Right cardiac atrium (tissue), 5 donors: ENCODE results near the gene FXR2. TPM values are rescaled to one million over a fixed set of nuclear protein-coding genes. Genes with fewer than 3 reads are reported as not detected.

ENCODE experiments used
- ATAC-seq, 2 donors: fragments of 200-7000 bp; cut with Tn5 transposase; one replicate each; pipeline versions ENCODE4 v1.8.0 to v1.9.1; 2020; ENCODE audit warnings: moderate library complexity in 2 of 2, mild to moderate bottlenecking in 1 of 2
- DNase-seq, 3 donors: peaks; one replicate each; pipeline ENCODE4 v3.0.0-alpha.2; 2020
- H3K27ac ChIP-seq: one replicate; pipeline ENCODE4 v1.5.1; 2013; ENCODE audit warnings: mild to moderate bottlenecking, low read length, control low read depth, moderate library complexity
- H3K27me3 ChIP-seq: one replicate; pipeline ENCODE4 v1.6.1; 2013; ENCODE audit not compliant: control insufficient read depth, insufficient read depth
- H3K4me1 ChIP-seq: one replicate; pipeline ENCODE4 v1.6.1; 2013; ENCODE audit warnings: low read length; ENCODE audit not compliant: control insufficient read depth, insufficient read depth
- H3K4me3 ChIP-seq: one replicate; pipeline ENCODE4 v1.5.1; 2013; ENCODE audit warnings: low read length, control low read depth
- H3K9me3 ChIP-seq: one replicate; pipeline ENCODE4 v1.6.1; 2013; ENCODE audit warnings: low read length; ENCODE audit not compliant: control insufficient read depth
- WGBS: extraction: QIAGEN DNeasy Blood & Tissue Kit; methylation state at CpG from one replicate; pipeline ENCODE4 v1.1.7; 2013; 5-methylcytosine and 5-hydroxymethylcytosine counted together
- intact Hi-C, 4 donors: fragments of 100-400 bp; cut with DNase I; formaldehyde crosslinking; loops; one replicate each; pipeline versions ENCODE4 v1.11.0 to v1.14.0; 2022 to 2023
- polyA plus RNA-seq: library from polyadenylated mRNA; stranded (reverse); fragments of 200-250 nt; gene quantifications from one replicate; pipeline ENCODE4 v1.2.3, GENCODE V29; 2013
- total RNA-seq, 4 donors: library from RNA; stranded (reverse); fragmentation: NEBNext Ultra II Directional; extraction: Animal tissue kit (Norgen Biotek cat#: 25700); gene quantifications; one replicate each; pipeline ENCODE4 v1.2.1, GENCODE V29; 2021
- donor health status: healthy with polysubstance abuse.
- donor health status: DM: no; HTN: yes; CAD: no.
- donor health status: DM: no; HTN: no; CAD: no.
- donor health status: DM: no; HTN: yes; CAD: no; lungs with severe emphysema.
- donor health status: DM: yes; HTN: yes; CAD: no.

Gene FXR2
- total and polyA plus RNA-seq, 5 donors = 78.9 to 109 (median 79.6) TPM

- 52% methylated on average over 19 of the region's 19 CpGs for WGBS
- ATAC-seq = no peak
- Histone ChIP-seq H3K27ac (peak overlapping the region; percentile 90), H3K9me3 (no peaks in the 10 kb centered on the region), H3K4me3 (no peak overlapping the region), H3K4me1 (peaks cover 8% of the 10 kb centered on the region), H3K27me3 (no peaks in the 10 kb centered on the region)
- intact Hi-C loops = loop anchor here in 2 of 4 donors (5.0 to 10.0 kb wide), 2 partner anchors 40 to 202 kb away; partner anchors contain the start of genes KCTD11 (in 1 of the 2) and TMEM95 (in 1 of the 2)
- DNase-seq = peak in 2 of 3 donors; percentile 64 to 72
Observed at GRCh38 chr17:7557147-7557764, 57.4 kb downstream of the FXR2 start.

GRCh38 chr17:7556627-7557026, 58.1 kb downstream of the FXR2 start:
- Histone ChIP-seq H3K27me3 (no peaks in the 10 kb centered on the region), H3K4me3 (no peak overlapping the region), H3K9me3 (no peaks in the 10 kb centered on the region), H3K27ac (no peak overlapping the region), H3K4me1 (peaks cover 8% of the 10 kb centered on the region)
- intact Hi-C loops = loop anchor here in 2 of 4 donors (5.0 to 10.0 kb wide), 2 partner anchors 39 to 202 kb away; partner anchors contain the start of genes KCTD11 (in 1 of the 2) and TMEM95 (in 1 of the 2)
- 79% methylated on average over 12 of the region's 12 CpGs for WGBS
- DNase-seq (no peak), ATAC-seq (no peak)

GRCh38 chr17:7555320-7555948, 59.3 kb downstream of the FXR2 start:
- WGBS = 69% methylated on average over 10 of the region's 10 CpGs
- Histone ChIP-seq H3K27me3 (no peaks in the 10 kb centered on the region), H3K9me3 (no peaks in the 10 kb centered on the region), H3K27ac (no peak overlapping the region), H3K4me1 (peaks cover 8% of the 10 kb centered on the region), H3K4me3 (no peak overlapping the region)
- no peak for ATAC-seq
- intact Hi-C loops = loop anchor here in 2 of 4 donors (5.0 to 10.0 kb wide), 2 partner anchors 38 to 201 kb away; partner anchors contain the start of genes KCTD11 (in 1 of the 2) and TMEM95 (in 1 of the 2)
- DNase-seq = no peak

- H3K27ac ChIP-seq = no peak overlapping the region
- DNase-seq (no peak), ATAC-seq (no peak)
- H3K4me1 ChIP-seq = peaks cover 5% of the 10 kb centered on the region
- intact Hi-C loops = loop anchor here in 1 of 4 donors (10.0 kb wide), 1 partner anchor 199 kb away; the partner anchor contains the start of genes KCTD11 and TMEM95
- no peak overlapping the region for H3K4me3 ChIP-seq
- no peaks in the 10 kb centered on the region for H3K27me3 ChIP-seq
- no peaks in the 10 kb centered on the region for H3K9me3 ChIP-seq
- 95% methylated on average over 1 of the region's 1 CpG for WGBS
Observed at GRCh38 chr17:7553356-7553755, 61.3 kb downstream of the FXR2 start.

GRCh38 chr17:7552621-7553051, 62.1 kb downstream of the FXR2 start:
- Histone ChIP-seq H3K27ac (no peak overlapping the region), H3K4me1 (peaks cover 5% of the 10 kb centered on the region), H3K9me3 (no peaks in the 10 kb centered on the region), H3K4me3 (no peak overlapping the region), H3K27me3 (no peaks in the 10 kb centered on the region)
- DNase-seq (no peak), ATAC-seq (no peak)
- intact Hi-C loops = loop anchor here in 1 of 4 donors (10.0 kb wide), 1 partner anchor 198 kb away; the partner anchor contains the start of genes KCTD11 and TMEM95
- 77% methylated on average over 6 of the region's 6 CpGs for WGBS

GRCh38 chr17:7551396-7551795, 63.3 kb downstream of the FXR2 start:
- Histone ChIP-seq H3K4me3 (no peak overlapping the region), H3K27ac (no peak overlapping the region), H3K27me3 (no peaks in the 10 kb centered on the region), H3K4me1 (no peaks in the 10 kb centered on the region), H3K9me3 (no peaks in the 10 kb centered on the region)
- intact Hi-C loops = loop anchor here in 1 of 4 donors (10.0 kb wide), 1 partner anchor 197 kb away; the partner anchor contains the start of genes KCTD11 and TMEM95
- WGBS = 80% methylated on average over 4 of the region's 4 CpGs
- DNase-seq (no peak), ATAC-seq (no peak)

- WGBS = 27% methylated on average over 6 of the region's 6 CpGs
- ATAC-seq (no peak), DNase-seq (no peak)
- H3K27me3 ChIP-seq = no peaks in the 10 kb centered on the region
- intact Hi-C loops = loop anchor here in 1 of 4 donors (10.0 kb wide), 1 partner anchor 196 kb away; the partner anchor contains the start of genes KCTD11 and TMEM95
- no peak overlapping the region for H3K4me3 ChIP-seq
- peak overlapping the region; percentile 44 for H3K27ac ChIP-seq
- H3K9me3 ChIP-seq = no peaks in the 10 kb centered on the region
- H3K4me1 ChIP-seq = no peaks in the 10 kb centered on the region
Observed at GRCh38 chr17:7550344-7550743, 64.4 kb downstream of the FXR2 start.

- H3K4me1 ChIP-seq = no peaks in the 10 kb centered on the region
- intact Hi-C loops = loop anchor here in 1 of 4 donors (10.0 kb wide), 1 partner anchor 195 kb away; the partner anchor contains the start of genes KCTD11 and TMEM95
Observed at GRCh38 chr17:7549401-7550055, 65.2 kb downstream of the FXR2 start.

GRCh38 chr17:7548585-7549400, 65.9 kb downstream of the FXR2 start, which contains the start of gene TNFSF12:
Gene TNFSF12 (plus strand): TSS chr17:7549058. CDS start chr17:7549154, 96 bp downstream.
- H3K27me3 ChIP-seq = no peaks in the 10 kb centered on the region
- intact Hi-C loops = no loop called here
- ATAC-seq = peak; percentile 90 to 91
- peak within 1 kb of the TSS; percentile 92 for H3K27ac ChIP-seq
- H3K4me1 ChIP-seq = peaks cover 4% of the 10 kb centered on the region
- peak within 1 kb of the TSS; percentile 78 for H3K4me3 ChIP-seq
- peak; percentile 75 to 92 (median 92) for DNase-seq
- WGBS = 1% methylated on average over 65 of the region's 65 CpGs
- no peaks in the 10 kb centered on the region for H3K9me3 ChIP-seq

More at GRCh38 chr17:7549401-7550055, 65.2 kb downstream of the FXR2 start:
- DNase-seq = no peak
- H3K27me3 ChIP-seq = no peaks in the 10 kb centered on the region
- peak overlapping the region; percentile 78 for H3K4me3 ChIP-seq
- peak overlapping the region; percentile 83 for H3K27ac ChIP-seq
- ATAC-seq = peak; percentile 58 to 71
- H3K9me3 ChIP-seq = no peaks in the 10 kb centered on the region
- WGBS = 26% methylated on average over 20 of the region's 20 CpGs

GRCh38 chr17:7544911-7545310, 69.8 kb downstream of the FXR2 start:
- Histone ChIP-seq H3K27me3 (no peaks in the 10 kb centered on the region), H3K27ac (no peak overlapping the region), H3K4me3 (no peak overlapping the region), H3K9me3 (no peaks in the 10 kb centered on the region), H3K4me1 (peaks cover 4% of the 10 kb centered on the region)
- intact Hi-C loops = no loop called here
- no peak for ATAC-seq
- DNase-seq = no peak
- 51% methylated on average over 6 of the region's 6 CpGs for WGBS
